ENCODE data around the gene GLT6D1. TPM values are rescaled to one million over a fixed set of nuclear protein-coding genes. Genes with fewer than 3 reads are reported as not detected.

The GLT6D1 gene
- total and polyA plus RNA-seq, 2 of the 8 experiments (the other 6 are each of a cell fraction or from before 2014, with no cell fraction given): 1.3 to 2.1 TPM

DNA sequence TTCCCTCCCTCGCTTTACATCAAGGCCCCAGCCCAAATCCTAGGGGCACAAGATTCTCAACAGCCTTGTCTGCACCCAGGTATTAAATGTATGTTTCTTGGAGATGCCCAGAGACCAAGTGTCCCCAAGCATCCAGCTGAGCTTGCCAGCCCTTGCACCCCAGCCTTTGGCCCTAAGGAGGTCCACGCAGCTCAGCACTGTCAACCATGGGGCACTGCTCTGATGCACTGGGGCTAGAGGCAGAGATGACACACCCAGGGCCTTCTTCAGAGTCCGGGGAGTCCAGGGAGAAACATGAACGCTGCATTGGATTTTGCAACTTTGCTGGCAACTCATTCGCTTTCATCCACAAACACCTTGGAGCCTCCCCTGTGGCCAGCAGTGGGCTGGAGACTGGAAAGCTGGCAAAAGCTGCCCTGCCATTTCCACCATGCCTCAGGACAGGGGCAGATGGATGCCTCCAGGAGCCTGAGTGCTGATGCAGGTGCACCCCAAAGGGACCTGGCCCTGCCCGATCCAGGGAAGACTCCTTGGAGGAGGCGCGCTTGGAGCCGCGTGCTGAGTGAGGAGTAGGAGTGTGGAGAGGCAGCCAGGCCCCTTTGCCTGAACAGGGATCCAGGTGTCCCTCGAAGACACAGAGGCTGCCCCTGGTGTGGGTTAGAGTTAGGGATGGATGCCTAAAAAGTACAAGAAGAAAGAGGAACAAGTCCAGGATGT, 58.5 kb downstream of the GLT6D1 start:
- no peak overlapping the region for H3K18ac ChIP-seq (ENCODE audit: extremely low read depth, low read length)
- WGBS, 2 experiments (ENCODE audit: extremely low coverage in 1 of 2, insufficient coverage in 1 of 2, insufficient read length in 1 of 2, insufficient replicate concordance in 2 of 2, low coverage in 1 of 2, low lambda C conversion rate in 2 of 2, missing lambda C conversion rate in 1 of 2): 86% methylated on average over 11 of the region's 11 CpGs; no CpG with 5 or more reads in 1 of the 2 experiments
- H2AFZ ChIP-seq (ENCODE audit: low read length): no peak overlapping the region
- no peaks in the 10 kb centered on the region for H3K79me2 ChIP-seq (ENCODE audit: control insufficient read depth in 1 of 2, insufficient read depth in 2 of 2, low read length in 2 of 2)
- no peaks in the 10 kb centered on the region for H3K4me1 ChIP-seq (replicated peaks in 1 of 4; ENCODE audit: control insufficient read depth in 3 of 4, insufficient read depth in 4 of 4, low read length in 3 of 4)
- no peak overlapping the region for H3K9ac ChIP-seq (replicated peaks in 1 of 4; ENCODE audit: extremely low read depth in 1 of 4, low read depth in 3 of 4, low read length in 3 of 4)
- H3K79me1 ChIP-seq (ENCODE audit: low read depth, low read length): no peaks in the 10 kb centered on the region
- no peak overlapping the region for H2BK120ac ChIP-seq (replicated peaks; ENCODE audit: low read depth, low read length)
- no peaks in the 10 kb centered on the region for H3K36me3 ChIP-seq (ENCODE audit: control insufficient read depth in 2 of 4, insufficient read depth in 4 of 4, low read length in 3 of 4)
- H3K27me3 ChIP-seq (replicated peaks in 1 of 4; ENCODE audit: control insufficient read depth in 3 of 4, extremely low read depth in 1 of 4, insufficient read depth in 3 of 4, low read length in 3 of 4): no peaks in the 10 kb centered on the region
- peaks cover 15% of the 10 kb centered on the region; the same call in 1 of the 2 replicates for H3K23me2 ChIP-seq (ENCODE audit: low read depth, low read length)
- H2BK12ac ChIP-seq (ENCODE audit: low read depth, low read length): no peak overlapping the region
- H4K20me1 ChIP-seq (replicated peaks in 1 of 2; ENCODE audit: control insufficient read depth in 1 of 2, insufficient read depth in 2 of 2, low read length in 2 of 2): no peaks in the 10 kb centered on the region
- peaks cover 2 to 3% of the 10 kb centered on the region in 2 experiments; a peak in 1 of 4 replicates for H3K9me3 ChIP-seq (ENCODE audit: insufficient read depth in 2 of 2, low read depth in 1 of 2, low read length in 1 of 2)
- no peak overlapping the region for H3K23ac ChIP-seq (ENCODE audit: insufficient read length)
- ChIA-PET POLR2A (ENCODE audit: partially characterized antibody) (interaction anchor here (0.6 kb wide), 1 partner anchor 52 kb away, joined by 4 read pairs; no protein-coding TSS in a partner anchor), CTCF (ENCODE audit: partially characterized antibody) (interaction anchor here (0.8 kb wide), 1 partner anchor 21 kb away, joined by 4 read pairs; no protein-coding TSS in a partner anchor)
- no peak overlapping the region for H2AK5ac ChIP-seq (ENCODE audit: low read depth, low read length)
- H4K91ac ChIP-seq (replicated peaks; ENCODE audit: insufficient read length, low read length): no peak overlapping the region
- no peak overlapping the region for H3K4me2 ChIP-seq (ENCODE audit: insufficient read depth in 1 of 2, low read depth in 2 of 2, low read length in 2 of 2)
- no peak overlapping the region for H3K4ac ChIP-seq (replicated peaks; ENCODE audit: insufficient read length, low read depth, low read length)
- FAIRE-seq (no peak), DNase-seq (ENCODE audit: low read depth in 1 of 2, low spot score in 2 of 2) (no peak)
- H2BK5ac ChIP-seq (ENCODE audit: low read depth, low read length): no peak overlapping the region
- H2BK15ac ChIP-seq (ENCODE audit: low read length): no peak overlapping the region
- H4K8ac ChIP-seq (ENCODE audit: extremely low read depth, insufficient read depth, low read length): no peak overlapping the region
- no peak overlapping the region for H3K27ac ChIP-seq (ENCODE audit: low read depth, low read length)
- H4K5ac ChIP-seq (ENCODE audit: insufficient read length, low read depth, low read length): no peak overlapping the region
- no peak overlapping the region for H2BK20ac ChIP-seq (ENCODE audit: low read length)
- peak overlapping the region; percentile 93 for H3K14ac ChIP-seq (ENCODE audit: insufficient read length)
- H3K4me3 ChIP-seq (ENCODE audit: extremely low read depth in 1 of 4, insufficient read depth in 2 of 4, low read depth in 3 of 4, low read length in 4 of 4): no peak overlapping the region
- no peak overlapping the region for H3K56ac ChIP-seq (replicated peaks; ENCODE audit: insufficient read length, low read depth, low read length)
- TF ChIP-seq NANOG (IDR thresholded peaks at IDR 0.05; ENCODE audit: insufficient read depth, low read depth, low read length, poor library complexity, severe bottlenecking) (no peak), FOSL1 (IDR thresholded peaks at IDR 0.05; ENCODE audit: insufficient read depth, low read depth, low read length) (no peak), USF2 (IDR thresholded peaks at IDR 0.05; ENCODE audit: low read length) (no peak), CTBP2 (IDR thresholded peaks at IDR 0.05; ENCODE audit: borderline replicate concordance, insufficient read depth, insufficient read length, low read length) (no peak), SP2 (IDR thresholded peaks at IDR 0.05; ENCODE audit: low read length) (no peak), TEAD4 (IDR thresholded peaks at IDR 0.05; ENCODE audit: low read depth, low read length) (no peak), PHF8 (conservative IDR thresholded peaks at IDR 0.05; ENCODE audit: low read depth, low read length) (no peak), TAF7 (optimal IDR thresholded peaks at IDR 0.05; ENCODE audit: borderline replicate concordance, low read depth, low read length) (no peak), ASH2L (IDR thresholded peaks at IDR 0.05; ENCODE audit: low read length) (no peak), CBX8 (IDR thresholded peaks at IDR 0.05; ENCODE audit: borderline replicate concordance, low read depth, low read length) (no peak)

Measured in H1 (cell line).